GM18858 (cell line): ENCODE results near the gene MYO1A.
"Not testable (repeated sequence)": the region's sequence is repeated elsewhere in the genome, so short reads cannot be mapped to it uniquely, and the experiment has no call there.

Source experiments
- ATAC-seq: cut with Tn5 transposase; IDR thresholded peaks from one replicate; pipeline ENCODE4 v1.9.1; 2021; ENCODE audit not compliant: unreplicated experiment

The MYO1A gene

GRCh38 chr12:57048423-57049118 is 1.4 kb downstream of the MYO1A start:
- no peak for ATAC-seq

GRCh38 chr12:57047981-57048380 is 1.9 kb downstream of the MYO1A start:
- ATAC-seq, result no peak

GRCh38 chr12:57046947-57047890 is 2.7 kb downstream of the MYO1A start:
- ATAC-seq, result no peak

- no peak for ATAC-seq
Measured at GRCh38 chr12:57046086-57046791, 3.7 kb downstream of the MYO1A start.

- ATAC-seq, result no peak
Measured at GRCh38 chr12:57044889-57045288, 5.0 kb downstream of the MYO1A start.

GRCh38 chr12:57044468-57044867 is 5.5 kb downstream of the MYO1A start:
- ATAC-seq, result no peak

- ATAC-seq, result no peak
Measured at GRCh38 chr12:57042695-57043094, 7.2 kb downstream of the MYO1A start.

- ATAC-seq, result no peak
Measured at GRCh38 chr12:57040750-57041149, 9.2 kb downstream of the MYO1A start.

- no peak for ATAC-seq
Measured at GRCh38 chr12:57040211-57040610, 9.7 kb downstream of the MYO1A start.

- no peak for ATAC-seq
Measured at GRCh38 chr12:57039016-57039798, 10.7 kb downstream of the MYO1A start.

- ATAC-seq, result no peak
Measured at GRCh38 chr12:57037264-57037663, 12.7 kb downstream of the MYO1A start.

- ATAC-seq, result no peak
Measured at GRCh38 chr12:57033431-57033830, 16.5 kb downstream of the MYO1A start.

GRCh38 chr12:57031789-57032188 is 18.1 kb downstream of the MYO1A start:
- no peak for ATAC-seq

GRCh38 chr12:57031138-57031725 is 18.7 kb downstream of the MYO1A start:
- no peak for ATAC-seq

GRCh38 chr12:57029457-57029856 is 20.5 kb downstream of the MYO1A start:
- ATAC-seq, result no peak

- no peak for ATAC-seq
Measured at GRCh38 chr12:57027805-57028153, 22.1 kb downstream of the MYO1A start.

- no peak for ATAC-seq
Measured at GRCh38 chr12:57027011-57027804, 22.7 kb downstream of the MYO1A start.

- no peak for ATAC-seq
Measured at GRCh38 chr12:57025196-57025595, 24.7 kb downstream of the MYO1A start.

GRCh38 chr12:57022324-57022723 is 27.6 kb downstream of the MYO1A start:
- ATAC-seq, result not testable (repeated sequence)
